SK-MEL-5 (cell line): ENCODE data around the gene PIEZO1. TPM values are rescaled to one million over a fixed set of nuclear protein-coding genes. Genes with fewer than 3 reads are reported as not detected.

Experiments
- DNase-seq: peaks from one replicate; pipeline ENCODE4 v3.0.0-alpha.2; 2016; ENCODE audit warnings: low read depth, low spot score
- in situ Hi-C: cut with HindIII; loops from 2 replicates; pipeline ENCODE4 v1.10.0; 2016; ENCODE audit warnings: low sequenced_read_pairs, high pct_unique_total_duplicates, low pct_unique_long_range_greater_than_20kb
- total RNA-seq: library from RNA; depleted of rRNA; stranded (reverse); fragments of >200 nt; shearing (Covaris generic); gene quantifications from 2 replicates; pipeline ENCODE4 v1.2.3, GENCODE V29; 2014

The PIEZO1 gene
- total RNA-seq, 1 experiment from 2014 or later: 44.1 TPM

DNA sequence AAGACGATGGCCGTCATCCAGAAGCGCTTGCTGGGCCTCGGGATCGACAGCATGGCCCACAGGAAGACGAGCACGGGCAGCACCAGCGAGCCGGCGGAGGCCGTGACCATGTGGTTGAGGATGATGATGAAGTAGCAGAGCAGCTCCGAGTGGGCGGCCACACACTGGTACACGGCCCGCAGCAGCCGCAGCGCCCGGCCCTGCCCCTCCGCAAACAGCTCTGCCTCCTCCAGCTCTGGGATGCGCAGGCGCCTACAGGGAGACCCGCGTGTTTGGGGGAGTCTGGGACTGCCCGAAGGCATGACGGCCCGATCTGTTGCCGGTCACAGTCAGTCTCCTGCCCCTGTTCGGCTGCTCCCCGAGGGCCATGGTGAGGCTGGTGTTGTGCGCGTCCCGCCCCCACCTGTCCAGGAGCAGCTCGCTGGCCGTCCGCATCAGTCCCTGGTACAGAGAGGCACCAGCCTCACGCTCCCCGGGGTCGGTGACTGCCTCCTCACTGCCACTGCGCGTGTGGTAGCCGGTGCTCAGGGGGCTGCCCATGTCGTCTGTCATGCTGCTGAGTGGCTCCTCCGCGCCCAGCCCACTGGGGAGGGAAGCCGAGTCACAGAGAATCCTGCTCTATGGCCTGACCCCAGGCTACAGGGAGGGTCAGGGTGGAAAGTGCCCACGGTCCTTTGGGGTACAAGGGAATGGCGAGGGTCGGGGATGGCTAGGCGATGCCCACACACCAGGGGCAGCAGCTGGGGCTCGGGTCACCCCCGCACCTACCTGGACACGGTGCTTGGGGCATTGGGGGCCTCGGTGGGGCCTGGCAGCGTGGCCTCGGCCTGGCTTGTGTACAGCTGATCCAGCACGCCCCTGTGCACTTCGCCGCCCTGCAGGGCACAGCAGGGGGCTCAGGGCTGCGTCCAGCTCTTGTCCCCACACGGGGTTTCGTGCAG lies 62.9 kb downstream of the PIEZO1 start:
- no peak for DNase-seq
- in situ Hi-C loops: no loop called here

- in situ Hi-C loops: no loop called here
- DNase-seq: no peak
These were observed 63.8 kb downstream of the PIEZO1 start for GRCh38 chr16:88721236-88721635.

DNA sequence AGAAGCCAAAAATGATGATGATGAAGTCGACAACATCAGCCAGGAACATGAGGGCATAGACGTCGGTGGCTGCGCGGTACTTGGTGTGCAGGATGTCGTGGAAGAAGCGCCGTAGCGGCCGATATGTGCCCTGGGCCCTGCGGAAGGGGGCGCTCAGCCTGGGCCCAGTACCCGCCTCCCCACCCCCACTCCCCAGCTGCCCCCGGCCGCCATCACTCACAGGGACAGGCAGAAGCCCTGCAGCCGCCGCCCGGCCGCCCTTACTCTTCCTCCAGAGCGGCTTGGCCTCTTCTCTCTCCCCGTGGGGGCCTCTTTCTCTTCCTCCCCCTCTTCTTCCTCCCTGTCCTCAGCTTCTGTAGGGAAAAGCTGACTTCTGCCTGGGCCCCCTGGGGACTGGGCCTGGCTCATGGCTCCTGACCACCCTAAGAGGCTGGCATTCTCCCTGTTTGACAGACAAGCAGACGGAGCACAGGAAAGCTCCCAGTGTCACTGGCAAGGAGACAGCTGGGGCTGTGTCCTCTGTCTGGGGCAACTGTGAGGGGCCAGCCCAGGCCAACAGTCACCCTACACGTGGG lies 64.5 kb downstream of the PIEZO1 start:
- in situ Hi-C loops: no loop called here
- no peak for DNase-seq

GRCh38 chr16:88719933-88720296 lies 65.1 kb downstream of the PIEZO1 start:
- no peak for DNase-seq
- in situ Hi-C loops: no loop called here

GRCh38 chr16:88719267-88719932 lies 65.6 kb downstream of the PIEZO1 start:
- DNase-seq: no peak
- in situ Hi-C loops: no loop called here

DNA sequence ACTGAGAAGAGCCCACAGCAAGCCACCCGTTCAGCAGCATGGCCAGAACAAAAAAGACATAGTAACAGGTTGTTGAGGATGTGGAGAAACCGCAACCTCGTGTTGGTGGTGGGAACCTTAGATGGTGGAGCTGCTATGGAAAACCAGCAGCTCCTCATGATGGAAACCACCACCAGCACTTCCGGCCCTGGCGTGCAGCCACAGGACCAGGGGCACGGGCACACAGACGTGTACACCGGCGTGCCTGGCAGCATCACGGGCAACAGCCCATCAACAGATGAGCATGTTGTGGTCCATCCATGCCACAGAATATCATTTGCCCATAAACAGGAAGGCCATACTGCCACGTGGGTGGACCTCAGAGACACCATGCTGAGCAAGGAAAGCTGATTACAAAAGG lies 66.8 kb downstream of the PIEZO1 start:
- in situ Hi-C loops: no loop called here
- DNase-seq: no peak

DNA sequence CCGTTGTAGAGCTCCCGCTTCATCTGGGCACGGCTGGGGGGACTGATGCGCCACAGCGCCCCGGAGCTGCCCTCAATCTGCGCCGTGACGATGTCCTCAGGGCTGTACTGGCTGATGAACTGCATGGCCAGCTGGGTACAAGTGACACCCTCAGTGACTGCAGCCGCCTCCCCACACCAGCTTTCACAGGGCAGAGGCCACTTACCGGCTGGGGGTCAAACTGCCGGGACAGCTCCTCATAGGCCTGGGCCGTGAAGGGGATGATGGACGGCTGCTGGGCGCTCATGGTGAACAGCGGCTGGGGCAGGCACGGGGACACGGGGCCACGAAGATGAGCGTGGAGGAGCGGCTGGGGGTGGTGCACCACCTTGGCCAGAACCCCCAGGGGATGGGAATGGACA lies 68.4 kb downstream of the PIEZO1 start:
- DNase-seq: no peak
- in situ Hi-C loops: no loop called here

GRCh38 chr16:88716201-88716600 lies 68.8 kb downstream of the PIEZO1 start:
- DNase-seq: no peak
- in situ Hi-C loops: no loop called here

- no peak for DNase-seq
- in situ Hi-C loops: no loop called here
These were observed 69.5 kb downstream of the PIEZO1 start for GRCh38 chr16:88715312-88716190.

DNA sequence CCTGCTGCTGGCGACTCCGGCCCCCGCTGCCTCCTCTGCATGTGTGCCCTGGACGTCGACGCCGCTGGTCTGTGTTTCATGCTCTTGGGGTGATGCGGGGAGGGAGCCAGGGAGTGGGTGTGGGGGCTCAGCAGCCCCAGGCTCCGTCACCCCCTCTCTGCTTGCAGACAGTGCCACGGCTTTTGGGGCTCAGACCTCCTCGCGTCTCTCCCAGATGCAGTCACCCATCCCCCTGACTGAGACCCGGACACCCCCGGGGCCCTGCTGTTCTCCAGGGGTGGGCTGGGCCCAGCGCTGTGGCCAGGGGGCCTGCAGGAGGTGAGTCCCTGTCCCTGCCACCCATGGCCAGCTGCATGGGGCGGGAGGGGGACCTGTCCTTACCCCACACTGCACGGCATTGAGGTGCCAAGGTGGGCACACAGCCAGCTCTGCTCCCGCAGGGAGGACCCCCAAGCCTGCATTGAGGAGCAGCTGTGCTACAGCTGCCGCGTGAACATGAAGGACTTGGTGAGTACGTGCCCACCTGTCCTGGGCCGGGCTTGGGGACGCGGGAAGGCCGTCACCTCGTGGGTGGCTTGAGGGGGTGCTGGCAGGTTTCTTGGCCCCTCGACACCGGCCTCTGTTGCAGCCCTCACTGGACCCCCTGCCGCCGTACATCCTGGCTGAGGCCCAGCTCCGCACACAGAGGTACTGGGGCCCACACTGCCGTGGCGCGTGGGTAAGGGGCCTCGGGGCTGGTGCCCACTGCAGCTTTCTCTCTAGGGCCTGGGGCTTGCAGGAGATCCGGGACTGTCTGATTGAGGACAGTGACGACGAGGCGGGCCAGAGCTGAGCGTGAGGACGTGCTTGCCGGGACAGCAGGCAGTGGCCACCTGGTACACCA lies 70.4 kb downstream of the PIEZO1 start:
- DNase-seq: no peak
- in situ Hi-C loops: no loop called here

- in situ Hi-C loops: no loop called here
- no peak for DNase-seq
These were observed 71.2 kb downstream of the PIEZO1 start for GRCh38 chr16:88713568-88714419.

DNA sequence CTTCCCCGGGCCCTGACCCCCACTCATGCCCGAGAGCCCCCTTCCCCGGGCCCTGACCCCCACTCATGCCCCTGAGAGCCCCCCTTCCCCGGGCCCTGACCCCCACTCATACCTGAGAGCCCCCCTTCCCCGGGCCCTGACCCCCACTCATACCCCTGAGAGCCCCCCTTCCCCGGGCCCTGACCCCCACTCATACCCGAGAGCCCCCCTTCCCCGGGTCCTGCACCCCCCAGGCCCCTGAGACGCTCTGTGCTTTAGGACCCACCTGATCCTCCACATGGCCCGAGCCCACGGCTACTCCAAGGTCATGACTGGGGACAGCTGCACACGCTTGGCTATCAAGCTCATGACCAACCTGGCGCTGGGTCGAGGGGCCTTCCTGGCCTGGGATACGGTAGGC lies 72.0 kb downstream of the PIEZO1 start:
- in situ Hi-C loops: no loop called here
- no peak for DNase-seq

DNA sequence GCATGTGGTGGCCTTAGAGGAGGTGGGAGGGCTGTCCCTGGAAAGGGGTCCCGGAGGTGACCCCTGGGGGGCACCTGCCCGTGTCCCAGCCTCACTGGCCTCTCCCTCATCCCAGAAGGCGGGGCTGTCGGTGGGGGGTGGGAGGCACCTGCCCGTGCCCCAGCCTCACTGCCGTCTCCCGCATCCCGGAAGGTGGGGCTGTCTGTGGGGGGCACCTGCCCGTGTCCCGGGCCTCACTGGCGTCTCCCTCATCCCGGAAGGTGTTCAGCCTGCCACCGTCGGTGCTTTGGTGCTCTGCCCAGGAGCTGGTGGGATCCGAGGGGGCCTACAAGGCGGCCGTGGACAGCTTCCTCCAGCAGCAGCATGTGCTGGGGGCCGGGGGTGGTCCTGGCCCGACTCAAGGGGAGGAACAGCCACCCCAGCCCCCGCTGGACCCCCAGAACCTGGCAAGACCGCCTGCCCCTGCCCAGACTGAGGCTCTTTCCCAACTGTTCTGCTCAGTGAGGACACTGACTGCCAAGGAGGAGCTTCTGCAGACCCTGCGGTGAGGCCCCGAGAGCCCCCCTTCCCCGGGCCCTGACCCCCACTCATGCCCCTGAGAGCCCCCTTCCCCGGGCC lies 72.5 kb downstream of the PIEZO1 start:
- DNase-seq: no peak
- in situ Hi-C loops: no loop called here

- in situ Hi-C loops: no loop called here
These were observed 73.2 kb downstream of the PIEZO1 start for GRCh38 chr16:88711750-88712340.

DNA sequence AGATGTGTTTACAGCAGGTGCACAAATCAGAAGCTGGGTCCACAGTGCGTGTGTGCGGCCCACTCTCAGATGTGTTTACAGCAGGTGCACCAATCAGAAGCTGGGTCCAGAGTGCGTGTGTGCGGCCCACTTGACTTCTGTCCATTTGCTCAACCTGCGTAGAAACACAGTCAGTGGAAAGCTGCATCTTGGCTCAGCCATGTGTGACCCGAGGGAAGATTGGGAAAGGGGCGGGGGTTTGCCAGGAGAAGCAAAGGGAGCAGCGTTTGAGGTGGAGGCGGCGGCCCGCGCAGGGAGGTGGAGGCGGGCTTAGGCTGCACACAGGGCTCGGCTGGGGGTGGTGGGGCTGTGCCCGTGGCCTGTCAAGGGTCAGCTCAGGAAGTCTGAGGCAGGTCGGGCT lies 74.5 kb downstream of the PIEZO1 start:
- in situ Hi-C loops: no loop called here
- DNase-seq: no peak

More at GRCh38 chr16:88711750-88712340, 73.2 kb downstream of the PIEZO1 start:
- no peak for DNase-seq
